HG03097 (cell line): ENCODE data around the gene PTPRN2.

Experiments
- ATAC-seq: cut with Tn5 transposase; IDR thresholded peaks from one replicate; pipeline ENCODE4 v1.9.1; 2021; ENCODE audit not compliant: unreplicated experiment, low FRiP score

PTPRN2 gene

DNA sequence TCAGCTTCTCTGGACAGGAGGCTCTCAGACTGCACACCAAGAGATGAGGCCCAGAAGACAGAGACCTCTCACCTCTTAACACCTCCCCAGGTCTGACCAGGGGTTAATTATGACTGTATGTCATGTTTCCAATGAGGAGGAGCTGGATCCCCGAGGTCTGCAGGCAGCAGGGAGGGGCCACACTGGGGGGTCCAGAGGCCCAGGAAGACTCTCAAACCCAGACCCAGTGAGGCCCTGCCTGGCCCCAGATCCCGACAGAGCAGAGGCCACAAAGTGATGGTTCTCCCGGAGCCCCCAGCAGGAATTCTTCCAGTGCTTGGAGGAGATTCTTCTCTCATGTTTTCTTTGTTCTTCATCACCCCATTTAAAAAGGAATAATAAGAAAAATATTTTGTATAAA, 28.8 kb downstream of the PTPRN2 start:
- ATAC-seq = no peak

GRCh38 chr7:158557441-158557755, 30.2 kb downstream of the PTPRN2 start:
- no peak for ATAC-seq

DNA sequence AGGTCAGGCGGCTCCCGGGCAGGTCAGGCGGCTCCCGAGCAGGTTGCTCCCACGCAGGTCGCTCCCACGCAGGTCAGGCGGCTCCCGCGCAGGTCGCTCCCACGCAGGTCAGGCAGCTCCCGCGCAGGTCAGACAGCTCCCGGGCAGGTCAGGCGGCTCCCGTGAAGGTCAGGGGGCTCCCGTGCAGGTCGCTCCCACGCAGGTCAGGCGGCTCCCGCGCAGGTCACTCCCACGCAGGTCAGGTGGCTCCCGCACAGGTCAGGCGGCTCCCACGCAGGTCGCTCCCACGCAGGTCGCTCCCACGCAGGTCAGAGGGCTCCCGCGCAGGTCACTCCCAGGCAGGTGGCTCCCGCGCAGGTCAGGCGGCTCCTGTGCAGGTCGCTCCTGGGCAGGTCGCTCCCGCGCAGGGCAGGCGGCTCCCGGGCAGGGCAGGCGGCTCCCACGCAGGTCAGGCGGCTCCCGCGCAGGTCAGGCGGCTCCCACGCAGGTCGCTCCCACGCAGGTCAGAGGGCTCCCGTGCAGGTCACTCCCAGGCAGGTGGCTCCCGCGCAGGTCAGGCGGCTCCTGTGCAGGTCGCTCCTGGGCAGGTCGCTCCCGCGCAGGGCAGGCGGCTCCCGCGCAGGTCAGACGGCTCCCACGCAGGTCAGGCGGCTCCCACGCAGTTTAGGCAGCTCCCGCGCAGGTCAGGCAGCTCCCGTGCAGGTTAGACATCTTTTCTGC, 30.7 kb downstream of the PTPRN2 start:
- no peak for ATAC-seq

DNA sequence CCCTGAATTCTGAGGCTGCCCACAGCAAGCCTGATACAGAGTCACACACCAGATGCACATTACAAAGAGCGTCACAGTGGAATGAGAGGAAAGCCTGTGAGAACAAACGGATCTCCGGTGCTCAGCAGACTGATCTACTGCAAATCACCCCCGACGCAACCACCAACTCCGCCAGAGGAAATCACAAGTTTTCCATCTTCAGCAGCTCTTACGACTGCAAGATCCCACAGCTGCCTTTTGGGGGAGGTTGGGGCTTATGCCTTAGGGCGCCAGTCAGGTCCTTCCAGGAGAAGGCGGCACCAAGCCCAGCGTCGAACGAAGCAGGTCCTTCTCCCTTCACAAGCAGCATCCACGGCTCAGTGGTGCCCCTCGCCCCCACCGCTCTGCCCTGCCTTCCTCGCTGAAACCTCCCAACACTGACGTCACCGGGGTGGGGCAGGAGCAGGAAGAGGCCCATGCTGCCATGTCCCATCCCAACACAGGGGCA, 32.5 kb downstream of the PTPRN2 start:
- ATAC-seq = no peak

DNA sequence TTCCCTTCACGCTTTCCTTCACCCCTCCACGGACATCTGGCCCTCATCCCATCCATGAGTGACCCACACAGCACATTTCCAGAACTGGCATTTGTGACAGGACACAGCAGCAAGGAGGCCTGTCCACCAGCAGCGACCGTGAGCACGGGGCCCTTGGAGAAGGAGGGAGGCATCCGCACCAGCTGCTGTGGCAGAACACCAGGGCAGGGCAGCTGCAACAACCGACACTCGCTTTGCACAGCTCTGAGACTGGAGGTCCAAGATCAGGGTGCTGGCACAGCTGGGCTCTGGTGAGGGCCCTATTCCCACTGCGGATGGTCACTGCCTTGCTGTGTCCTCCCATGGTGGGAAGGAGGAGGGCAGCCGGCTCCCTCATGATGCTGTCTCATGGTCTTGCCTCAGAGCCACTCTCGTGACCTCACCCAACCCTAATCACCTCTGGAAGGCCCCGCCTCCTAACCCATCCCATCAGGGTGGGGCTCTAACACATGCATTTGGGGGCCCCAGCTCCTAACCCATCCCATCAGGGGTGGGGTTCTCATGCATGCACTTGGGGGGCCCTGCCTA, 36.7 kb downstream of the PTPRN2 start:
- ATAC-seq = no peak

GRCh38 chr7:158550394-158550700, 37.3 kb downstream of the PTPRN2 start:
- no peak for ATAC-seq

DNA sequence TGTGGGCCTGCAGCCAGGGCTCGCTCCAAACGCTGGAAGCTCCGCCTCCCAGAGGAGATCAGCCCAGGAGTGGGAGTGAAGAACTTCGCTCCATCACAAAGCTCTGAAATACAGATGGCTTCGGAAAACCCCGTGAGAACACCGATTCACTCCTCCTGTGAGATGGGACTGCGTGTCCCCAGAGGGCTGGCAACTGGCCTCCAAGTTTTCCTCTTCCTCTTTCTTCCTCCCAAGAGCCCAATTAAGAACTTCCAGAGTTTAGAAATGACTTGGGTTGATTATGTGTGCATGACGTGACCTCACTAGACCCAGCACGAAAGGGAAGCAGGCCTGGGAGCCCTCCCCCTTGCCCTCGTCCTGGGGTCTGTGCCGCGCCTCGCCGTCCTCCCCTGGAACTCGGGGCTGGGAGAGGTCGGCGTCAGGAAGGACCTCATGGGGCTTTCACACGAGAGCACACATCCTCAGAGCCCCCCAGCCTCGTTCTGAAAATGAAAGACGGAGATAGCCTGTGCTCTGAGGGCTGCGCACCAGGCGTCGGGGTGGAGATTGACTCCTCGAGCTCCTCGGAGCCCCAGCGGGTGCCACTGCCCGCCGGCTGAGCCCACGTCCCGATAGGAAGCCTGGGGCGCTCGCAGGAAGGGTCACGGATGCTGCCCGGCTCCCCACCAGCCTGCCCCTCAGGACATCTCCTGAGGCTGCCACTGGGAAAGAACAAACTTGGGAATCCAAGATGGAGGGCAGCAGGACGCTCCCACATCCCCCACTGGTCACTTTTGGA, 37.8 kb downstream of the PTPRN2 start:
- no peak for ATAC-seq

- ATAC-seq = no peak
Measured at GRCh38 chr7:158549176-158549615, 38.4 kb downstream of the PTPRN2 start.

- no peak for ATAC-seq
Measured at GRCh38 chr7:158548726-158549125, 38.9 kb downstream of the PTPRN2 start.

GRCh38 chr7:158547817-158548216, 39.8 kb downstream of the PTPRN2 start:
- ATAC-seq = no peak

DNA sequence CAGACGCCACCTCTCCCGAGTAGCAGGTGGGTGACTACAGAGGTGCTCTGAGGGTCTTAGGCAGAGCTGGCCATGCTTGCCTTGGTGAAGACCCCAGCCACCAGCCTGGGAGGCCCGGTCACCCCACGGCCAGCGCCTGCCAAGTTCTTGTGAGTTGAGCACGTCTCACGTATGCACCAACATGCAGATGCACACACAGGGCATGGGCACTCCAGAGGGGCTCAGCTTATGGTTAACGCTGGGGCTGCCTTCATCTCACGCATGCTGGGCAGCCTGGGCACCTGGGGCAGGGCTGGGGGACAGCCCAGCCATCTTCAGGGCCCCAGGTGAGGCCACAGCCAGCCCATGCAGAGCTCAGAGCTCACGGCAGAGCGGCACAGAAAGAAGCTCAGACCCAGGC, 41.0 kb downstream of the PTPRN2 start:
- ATAC-seq = no peak

DNA sequence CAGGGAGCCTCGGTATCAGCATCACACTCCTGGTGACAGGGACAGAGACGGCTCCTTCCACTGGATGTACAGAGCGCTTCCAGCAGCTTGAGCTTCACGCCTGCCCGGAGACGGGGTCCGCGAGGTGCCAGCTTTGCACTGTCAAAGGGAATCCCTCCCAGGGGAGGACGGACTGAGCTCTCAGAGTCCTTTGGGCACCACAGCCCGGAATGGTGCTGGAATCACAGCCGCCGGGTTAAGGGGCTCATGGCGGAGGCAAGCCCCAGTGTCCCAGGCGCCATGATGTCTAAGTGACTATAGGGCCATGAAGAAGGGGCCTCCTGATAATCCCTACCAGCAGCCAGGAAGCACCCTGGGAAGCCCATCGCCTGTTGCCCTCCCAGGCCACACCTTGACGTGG, 41.4 kb downstream of the PTPRN2 start:
- ATAC-seq = no peak

DNA sequence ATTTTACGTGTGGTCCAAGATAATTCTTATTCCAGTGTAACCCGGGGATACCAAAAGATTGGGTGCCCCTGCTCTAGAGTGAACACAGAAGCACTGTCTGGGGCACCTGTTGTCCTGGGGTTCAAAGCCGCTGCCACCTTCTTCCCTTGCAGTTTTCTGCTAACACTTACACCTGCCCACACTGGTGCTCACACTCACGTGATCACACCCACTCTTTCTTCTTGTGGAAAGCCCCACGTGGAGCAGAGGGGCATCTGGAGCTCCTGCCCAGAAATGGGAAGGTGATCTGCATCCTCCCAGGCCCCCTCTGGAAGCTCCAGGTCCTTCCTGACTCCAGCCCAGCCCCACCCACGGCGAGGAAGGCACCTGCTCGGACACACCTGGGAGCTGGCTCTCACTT, 42.9 kb downstream of the PTPRN2 start:
- no peak for ATAC-seq

DNA sequence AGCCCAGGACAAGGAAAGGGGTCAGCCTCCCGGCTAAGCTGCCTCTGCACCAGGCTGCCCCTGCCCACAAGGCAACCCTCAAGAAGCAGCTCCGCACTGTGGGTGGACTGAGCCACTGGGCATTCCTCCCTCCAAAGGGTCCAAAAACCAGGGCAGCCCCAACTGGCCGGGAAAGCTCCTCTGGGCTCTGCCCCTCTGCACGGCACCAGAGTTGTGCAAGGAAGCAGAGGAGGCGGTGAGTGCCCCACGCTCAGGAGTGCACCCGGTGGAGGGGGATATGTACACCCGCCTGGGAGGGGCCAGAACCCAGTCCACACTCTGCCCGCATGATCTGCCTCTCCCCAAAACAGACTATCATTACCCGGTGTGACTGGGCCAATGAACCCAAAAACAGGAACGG, 43.8 kb downstream of the PTPRN2 start:
- no peak for ATAC-seq

DNA sequence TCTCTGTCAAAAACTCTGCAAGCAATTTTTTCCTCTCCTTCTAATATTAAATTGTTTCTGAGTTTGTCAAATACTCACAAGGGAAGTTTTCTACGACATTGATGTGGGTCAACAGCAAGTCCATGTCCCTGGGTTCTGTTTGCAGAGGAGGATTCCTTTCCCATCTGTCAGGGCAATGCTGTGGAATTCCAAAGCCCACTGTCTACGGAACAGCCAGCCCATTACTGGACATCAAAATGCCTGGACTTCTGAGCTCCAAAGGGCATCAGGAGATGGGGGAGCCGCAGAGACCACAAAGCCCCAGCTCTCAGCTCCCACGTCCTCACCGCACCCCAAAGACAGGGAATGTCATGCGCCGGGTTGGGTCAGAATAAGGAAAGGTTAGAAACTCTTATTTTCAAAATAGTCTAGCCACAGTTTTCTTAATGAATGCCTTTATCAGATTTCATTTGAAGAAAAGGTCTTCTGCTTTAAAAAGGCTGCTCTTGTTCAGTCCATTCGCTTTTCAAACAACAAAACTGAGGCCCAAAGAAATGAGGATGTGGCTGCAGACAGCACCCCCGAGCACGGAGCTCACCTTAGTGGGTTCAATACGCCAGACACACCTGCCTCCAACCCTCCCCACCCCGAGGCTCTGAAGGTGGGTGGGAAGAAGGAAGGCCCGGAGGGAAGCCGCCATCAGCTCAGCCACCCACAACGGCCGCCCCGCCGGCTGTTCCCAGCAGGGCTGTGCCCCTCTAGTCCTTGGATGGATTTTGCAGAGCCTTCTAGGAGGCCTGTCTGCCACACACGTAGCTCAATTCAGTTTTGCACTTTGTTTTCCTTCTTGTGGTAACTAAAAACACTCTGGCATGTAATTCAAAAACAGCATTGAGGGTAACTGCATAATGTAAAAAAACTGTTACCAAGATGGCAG, 44.7 kb downstream of the PTPRN2 start:
- no peak for ATAC-seq

DNA sequence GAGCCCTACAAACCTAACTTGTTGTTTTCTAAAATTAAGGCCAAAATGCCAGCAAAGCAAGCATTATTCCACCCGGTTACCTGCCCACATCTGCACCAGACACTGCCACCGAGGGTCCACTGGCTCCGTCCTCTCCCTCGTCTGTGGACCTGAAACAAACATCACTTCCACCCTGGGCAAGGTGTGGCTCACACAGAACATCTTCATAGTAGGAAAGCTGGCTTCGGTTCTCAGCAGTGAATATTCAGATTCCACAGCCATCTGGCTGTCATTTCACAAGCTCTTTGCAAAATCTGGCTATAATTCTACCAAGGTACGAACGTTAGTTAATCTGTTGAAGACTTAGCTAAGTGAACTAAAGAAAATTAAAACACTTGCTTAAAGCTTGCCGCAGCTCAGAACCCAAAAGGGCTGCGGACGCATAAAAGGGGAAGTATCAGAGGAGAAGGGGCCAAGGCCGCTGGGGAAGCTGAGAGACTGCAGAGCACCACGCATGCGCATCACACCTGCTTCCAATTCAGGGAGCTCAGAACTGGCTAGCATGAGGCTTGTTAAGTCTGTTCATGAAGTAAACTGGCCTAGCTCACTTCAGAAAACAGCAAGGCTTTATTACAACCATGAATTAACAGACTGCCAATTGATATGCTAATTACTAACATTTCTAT, 46.1 kb downstream of the PTPRN2 start:
- peak; percentile 50 for ATAC-seq

DNA sequence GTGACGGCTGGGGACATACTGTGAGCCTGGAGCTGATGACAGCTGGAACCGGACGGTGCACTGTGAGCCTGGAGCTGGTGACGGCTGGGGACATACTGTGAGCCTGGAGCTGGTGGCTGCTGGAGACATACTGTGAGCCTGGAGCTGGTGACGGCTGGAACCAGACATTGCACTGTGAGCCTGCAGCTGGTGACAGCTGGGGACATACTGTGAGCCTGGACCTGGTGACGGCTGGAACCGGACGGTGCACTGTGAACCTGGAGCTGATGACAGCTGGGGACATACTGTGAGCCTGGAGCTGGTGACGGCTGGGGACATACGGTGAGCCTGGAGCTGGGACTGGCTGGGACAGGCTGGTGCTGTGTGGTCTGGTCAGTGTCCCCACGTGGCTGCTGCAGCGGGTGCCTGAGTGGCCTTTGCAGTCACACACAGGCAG, 47.9 kb downstream of the PTPRN2 start:
- no peak for ATAC-seq

GRCh38 chr7:158538156-158538946, 49.3 kb downstream of the PTPRN2 start:
- no peak for ATAC-seq

- no peak for ATAC-seq
Measured at GRCh38 chr7:158537516-158537882, 50.1 kb downstream of the PTPRN2 start.
